Measurements from ENCODE around the gene CAMK1D. TPM values are rescaled to one million over a fixed set of nuclear protein-coding genes. Genes with fewer than 3 reads are reported as not detected.

The CAMK1D gene
- total RNA-seq, 1 experiment from 2014 or later, result 6.3 TPM

- Histone ChIP-seq H4K20me1 (ENCODE audit: control insufficient read depth, insufficient read depth, insufficient read length) (no peaks in the 10 kb centered on the region), H3K9ac (ENCODE audit: extremely low read depth, insufficient read length, low read length) (no peak overlapping the region), H3K4me1 (ENCODE audit: insufficient read depth, low read length) (no peaks in the 10 kb centered on the region), H3K27ac (ENCODE audit: insufficient read length, low read depth, low read length) (no peak overlapping the region), H3K27me3 (ENCODE audit: insufficient read depth, low read length) (no peaks in the 10 kb centered on the region), H3K14ac (ENCODE audit: insufficient read depth, low read length) (no peak overlapping the region; the same call in 1 of the 2 replicates), H3T11ph (ENCODE audit: low read length) (no peak overlapping the region), H3K79me2 (ENCODE audit: insufficient read depth, low read length) (no peaks in the 10 kb centered on the region), H2BK20ac (ENCODE audit: low read depth, low read length, poor library complexity, severe bottlenecking) (no peak overlapping the region), H3K56ac (ENCODE audit: insufficient read length, low read depth, low read length) (no peak overlapping the region), H2BK5ac (ENCODE audit: insufficient read length, low read length) (no peak overlapping the region), H3K4ac (ENCODE audit: low read depth, low read length) (no peak overlapping the region), H3K79me1 (ENCODE audit: insufficient read depth, low read depth, low read length, poor library complexity, severe bottlenecking) (no peaks in the 10 kb centered on the region), H2AFZ (ENCODE audit: low read length) (no peak overlapping the region), H3K23me2 (ENCODE audit: insufficient read length, low read depth, low read length, poor library complexity, severe bottlenecking) (no peaks in the 10 kb centered on the region), H3K18ac (ENCODE audit: insufficient read length, low read depth, low read length) (no peak overlapping the region), H4K91ac (ENCODE audit: insufficient read length, low read depth, low read length) (no peak overlapping the region), H2BK15ac (ENCODE audit: low read depth, low read length) (no peak overlapping the region), H4K5ac (ENCODE audit: insufficient read length, low read depth, low read length) (no peak overlapping the region), H3K23ac (ENCODE audit: insufficient read length, low read depth, low read length) (no peak overlapping the region), H2BK120ac (ENCODE audit: low read depth, low read length, poor library complexity, severe bottlenecking) (no peak overlapping the region), H3K4me2 (ENCODE audit: insufficient read depth, insufficient read length, low read length) (no peak overlapping the region), H3K9me3 (ENCODE audit: control insufficient read depth, low read depth, low read length) (no peaks in the 10 kb centered on the region), H2AK5ac (ENCODE audit: insufficient read length, low read length) (no peak overlapping the region), H2BK12ac (ENCODE audit: insufficient read length, low read depth, low read length) (no peak overlapping the region), H4K8ac (replicated peaks; ENCODE audit: insufficient read length, low read depth, low read length) (no peak overlapping the region)
- Mint-ChIP-seq H3K36me3 (ENCODE audit: insufficient read depth in 1 of 3, low read depth in 3 of 3) (no peaks in the 10 kb centered on the region; a peak in 2 of 7 replicates), H3K4me3 (no peak overlapping the region), H3K27me3 (ENCODE audit: low read depth) (no peaks in the 10 kb centered on the region; the same call in none of the 2 replicates), H3K9me3 (no peaks in the 10 kb centered on the region), H3K27ac (peak overlapping the region in 2 of 3 experiments; percentile 35 to 53; a peak in 1 of 7 replicates), H3K4me1 (peaks cover 3 to 10% of the 10 kb centered on the region in 2 experiments)
- DNase-seq, result no peak
- TF ChIP-seq, protein P1, sequence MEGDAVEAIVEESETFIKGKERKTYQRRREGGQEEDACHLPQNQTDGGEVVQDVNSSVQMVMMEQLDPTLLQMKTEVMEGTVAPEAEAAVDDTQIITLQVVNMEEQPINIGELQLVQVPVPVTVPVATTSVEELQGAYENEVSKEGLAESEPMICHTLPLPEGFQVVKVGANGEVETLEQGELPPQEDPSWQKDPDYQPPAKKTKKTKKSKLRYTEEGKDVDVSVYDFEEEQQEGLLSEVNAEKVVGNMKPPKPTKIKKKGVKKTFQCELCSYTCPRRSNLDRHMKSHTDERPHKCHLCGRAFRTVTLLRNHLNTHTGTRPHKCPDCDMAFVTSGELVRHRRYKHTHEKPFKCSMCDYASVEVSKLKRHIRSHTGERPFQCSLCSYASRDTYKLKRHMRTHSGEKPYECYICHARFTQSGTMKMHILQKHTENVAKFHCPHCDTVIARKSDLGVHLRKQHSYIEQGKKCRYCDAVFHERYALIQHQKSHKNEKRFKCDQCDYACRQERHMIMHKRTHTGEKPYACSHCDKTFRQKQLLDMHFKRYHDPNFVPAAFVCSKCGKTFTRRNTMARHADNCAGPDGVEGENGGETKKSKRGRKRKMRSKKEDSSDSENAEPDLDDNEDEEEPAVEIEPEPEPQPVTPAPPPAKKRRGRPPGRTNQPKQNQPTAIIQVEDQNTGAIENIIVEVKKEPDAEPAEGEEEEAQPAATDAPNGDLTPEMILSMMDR (conservative IDR thresholded peaks at IDR 0.05), result no peak
- WGBS (ENCODE audit: extremely low coverage, insufficient read length, low lambda C conversion rate), result no CpG with 5 or more reads among the region's 19 CpGs
Measured at GRCh38 chr10:12834116-12834665, 484.8 kb downstream of the CAMK1D start.

Measured in H9 (cell line).